Measurements from ENCODE around the gene CCDC148.
"Not testable (repeated sequence)": the region's sequence is repeated elsewhere in the genome, so short reads cannot be mapped to it uniquely, and the experiment has no call there.

CCDC148 gene

GRCh38 chr2:158350751-158351465 is 105.6 kb downstream of the CCDC148 start:
- not testable (repeated sequence) for DNase-seq (ENCODE audit: low read depth)

GRCh38 chr2:158346032-158346431 is 110.5 kb downstream of the CCDC148 start:
- DNase-seq (ENCODE audit: low read depth) = no peak

GRCh38 chr2:158339513-158339912 is 117.0 kb downstream of the CCDC148 start:
- no peak for DNase-seq (ENCODE audit: low read depth)

GRCh38 chr2:158337018-158337417 is 119.5 kb downstream of the CCDC148 start:
- no peak for DNase-seq (ENCODE audit: low read depth)

- DNase-seq (ENCODE audit: low read depth) = not testable (repeated sequence)
Measured at GRCh38 chr2:158331799-158332198, 124.8 kb downstream of the CCDC148 start.

- no peak for DNase-seq (ENCODE audit: low read depth)
Measured at GRCh38 chr2:158325782-158326340, 130.7 kb downstream of the CCDC148 start.

- DNase-seq (ENCODE audit: low read depth) = no peak
Measured at GRCh38 chr2:158325031-158325781, 131.3 kb downstream of the CCDC148 start.

- no peak for DNase-seq (ENCODE audit: low read depth)
Measured at GRCh38 chr2:158323381-158323780, 133.2 kb downstream of the CCDC148 start.

- no peak for DNase-seq (ENCODE audit: low read depth)
Measured at GRCh38 chr2:158321264-158321663, 135.3 kb downstream of the CCDC148 start.

GRCh38 chr2:158319269-158319668 is 137.3 kb downstream of the CCDC148 start:
- DNase-seq (ENCODE audit: low read depth) = no peak

GRCh38 chr2:158317642-158318041 is 138.9 kb downstream of the CCDC148 start:
- DNase-seq (ENCODE audit: low read depth) = no peak

- DNase-seq (ENCODE audit: low read depth) = no peak
Measured at GRCh38 chr2:158315803-158316414, 140.6 kb downstream of the CCDC148 start.

GRCh38 chr2:158315000-158315399 is 141.6 kb downstream of the CCDC148 start:
- no peak for DNase-seq (ENCODE audit: low read depth)

- no peak for DNase-seq (ENCODE audit: low read depth)
Measured at GRCh38 chr2:158313734-158314133, 142.8 kb downstream of the CCDC148 start.

- DNase-seq (ENCODE audit: low read depth) = no peak
Measured at GRCh38 chr2:158312981-158313380, 143.6 kb downstream of the CCDC148 start.

- DNase-seq (ENCODE audit: low read depth) = not testable (repeated sequence)
Measured at GRCh38 chr2:158310407-158310806, 146.1 kb downstream of the CCDC148 start.

- no peak for DNase-seq (ENCODE audit: low read depth)
Measured at GRCh38 chr2:158305501-158305900, 151.1 kb downstream of the CCDC148 start.

GRCh38 chr2:158300394-158300793 is 156.2 kb downstream of the CCDC148 start:
- DNase-seq (ENCODE audit: low read depth) = no peak

- no peak for DNase-seq (ENCODE audit: low read depth)
Measured at GRCh38 chr2:158297606-158298005, 158.9 kb downstream of the CCDC148 start.

- no peak for DNase-seq (ENCODE audit: low read depth)
Measured at GRCh38 chr2:158297120-158297519, 159.4 kb downstream of the CCDC148 start.

GRCh38 chr2:158293722-158294121 is 162.8 kb downstream of the CCDC148 start:
- no peak for DNase-seq (ENCODE audit: low read depth)

GRCh38 chr2:158291544-158292180 is 164.9 kb downstream of the CCDC148 start:
- DNase-seq (ENCODE audit: low read depth) = no peak

Data from CMK (cell line).